ENCODE results near the gene THAP6. TPM values are rescaled to one million over a fixed set of nuclear protein-coding genes. Genes with fewer than 3 reads are reported as not detected.
"Not testable (repeated sequence)": the region's sequence is repeated elsewhere in the genome, so short reads cannot be mapped to it uniquely, and the experiment has no call there.

The THAP6 gene
- total RNA-seq, 4 donors from 2014 or later = 13.0 to 45.0 (median 17.0) TPM

DNA sequence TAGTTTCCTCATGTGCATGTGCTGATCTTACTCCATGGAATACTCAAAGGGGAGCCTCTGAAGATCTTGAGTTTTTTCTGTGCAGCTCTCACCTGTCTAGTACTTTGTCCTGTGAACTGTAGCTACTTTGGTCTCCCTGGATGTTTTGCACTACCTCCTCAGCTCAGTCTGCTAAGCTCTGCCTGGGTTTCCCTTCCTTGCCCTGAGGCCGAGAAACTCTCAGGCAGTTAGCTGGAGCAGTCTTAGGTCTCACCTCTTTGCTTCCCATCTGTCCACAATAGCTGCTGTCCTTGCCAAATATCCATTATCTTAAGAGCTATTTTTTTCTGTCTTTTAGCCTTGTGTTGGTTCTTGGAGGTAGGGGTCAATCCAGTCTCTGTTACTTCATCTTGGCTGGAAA is 11.6 kb downstream of the THAP6 start:
- H3K36me3 ChIP-seq = peaks cover 70% of the 10 kb centered on the region

DNA sequence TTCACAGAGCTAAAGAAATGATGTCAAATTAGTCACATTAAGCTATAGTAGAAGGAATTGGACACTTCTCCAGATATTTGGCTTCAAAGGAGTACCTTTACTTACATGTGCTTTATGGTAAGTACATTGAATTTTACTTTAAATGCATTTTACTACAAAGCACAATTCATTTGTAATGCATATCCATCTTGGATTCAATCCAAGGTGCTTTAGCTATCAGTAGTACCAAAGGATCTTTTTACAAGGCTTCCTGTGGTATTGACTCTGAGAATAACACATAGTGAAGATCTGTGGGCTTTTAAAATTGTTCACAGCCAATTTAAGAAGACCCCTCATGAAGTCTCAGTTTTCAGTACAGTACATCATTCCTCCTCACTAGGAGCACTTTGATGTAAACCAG is 13.2 kb downstream of the THAP6 start:
- Histone ChIP-seq H3K36me3 (peaks cover 76% of the 10 kb centered on the region), H3K4me3 (no peak overlapping the region), H3K9me3 (peaks cover 2% of the 10 kb centered on the region), H3K4me1 (no peaks in the 10 kb centered on the region), H3K27me3 (no peaks in the 10 kb centered on the region), H3K27ac (no peak overlapping the region)
- TF ChIP-seq POLR2A (IDR thresholded peaks at IDR 0.05) = no peak
- TF ChIP-seq CTCF (IDR thresholded peaks at IDR 0.05) = no peak
- no peak for TF ChIP-seq POLR2AphosphoS5 (IDR thresholded peaks at IDR 0.05)
- no peak for TF ChIP-seq EP300 (IDR thresholded peaks at IDR 0.05)
- DNase-seq (ENCODE audit: low spot score in 2 of 2) = no peak

More for the DNA sequence above, 11.6 kb downstream of the THAP6 start:
- DNase-seq (ENCODE audit: low spot score in 2 of 2) = no peak
- Histone ChIP-seq H3K9me3 (no peaks in the 10 kb centered on the region), H3K4me3 (no peak overlapping the region), H3K27ac (no peak overlapping the region), H3K27me3 (no peaks in the 10 kb centered on the region), H3K4me1 (no peaks in the 10 kb centered on the region)
- 96% methylated on average over 1 of the region's 1 CpG for WGBS
- TF ChIP-seq EP300 (IDR thresholded peaks at IDR 0.05) = no peak
- TF ChIP-seq POLR2A (IDR thresholded peaks at IDR 0.05) = no peak
- no peak for TF ChIP-seq POLR2AphosphoS5 (IDR thresholded peaks at IDR 0.05)
- no peak for TF ChIP-seq CTCF (IDR thresholded peaks at IDR 0.05)

DNA sequence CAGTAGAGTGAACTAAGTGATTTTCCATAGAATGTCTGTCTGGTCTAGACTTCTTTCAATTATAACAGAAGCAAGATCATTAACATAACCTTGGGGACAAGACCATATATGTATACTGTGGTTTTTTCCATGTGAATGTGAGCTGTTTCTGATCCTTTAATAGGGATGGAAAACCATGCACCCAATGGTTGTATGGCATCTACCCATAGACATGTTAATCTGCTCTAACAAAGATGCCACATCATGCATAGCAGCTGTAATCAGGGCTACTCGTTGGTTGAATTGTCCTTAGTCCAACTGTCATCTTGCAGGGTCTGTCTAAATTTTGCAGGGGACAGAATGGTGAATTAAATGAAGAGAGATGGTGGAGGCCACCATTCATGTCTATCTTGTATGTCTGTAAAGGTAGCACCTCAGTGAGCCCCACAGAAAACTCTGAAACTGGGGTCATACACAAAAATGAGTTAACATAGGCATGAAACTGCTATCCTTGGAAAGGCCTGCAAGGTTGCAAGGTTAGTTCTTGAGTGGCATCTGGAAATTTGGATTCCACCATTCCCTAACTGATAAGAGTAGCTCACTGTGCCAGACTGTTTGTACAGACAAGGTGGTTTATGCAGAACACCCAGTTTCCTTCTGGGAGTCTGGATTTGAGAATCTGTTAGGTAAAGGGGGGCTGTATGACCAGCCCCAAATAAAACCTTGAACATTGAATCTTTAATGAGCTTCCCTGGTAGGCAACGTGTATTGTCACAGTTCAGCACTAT is 16.5 kb downstream of the THAP6 start:
- TF ChIP-seq POLR2A (IDR thresholded peaks at IDR 0.05) = no peak
- no peak for TF ChIP-seq EP300 (IDR thresholded peaks at IDR 0.05)
- TF ChIP-seq POLR2AphosphoS5 (IDR thresholded peaks at IDR 0.05) = no peak
- TF ChIP-seq CTCF (IDR thresholded peaks at IDR 0.05) = no peak
- Histone ChIP-seq H3K4me3 (no peak overlapping the region), H3K36me3 (peaks cover 71% of the 10 kb centered on the region), H3K27ac (no peak overlapping the region), H3K4me1 (no peaks in the 10 kb centered on the region), H3K9me3 (peaks cover 9% of the 10 kb centered on the region), H3K27me3 (no peaks in the 10 kb centered on the region)
- DNase-seq (ENCODE audit: low spot score in 2 of 2) = no peak
- WGBS = 97% methylated on average over 2 of the region's 2 CpGs

DNA sequence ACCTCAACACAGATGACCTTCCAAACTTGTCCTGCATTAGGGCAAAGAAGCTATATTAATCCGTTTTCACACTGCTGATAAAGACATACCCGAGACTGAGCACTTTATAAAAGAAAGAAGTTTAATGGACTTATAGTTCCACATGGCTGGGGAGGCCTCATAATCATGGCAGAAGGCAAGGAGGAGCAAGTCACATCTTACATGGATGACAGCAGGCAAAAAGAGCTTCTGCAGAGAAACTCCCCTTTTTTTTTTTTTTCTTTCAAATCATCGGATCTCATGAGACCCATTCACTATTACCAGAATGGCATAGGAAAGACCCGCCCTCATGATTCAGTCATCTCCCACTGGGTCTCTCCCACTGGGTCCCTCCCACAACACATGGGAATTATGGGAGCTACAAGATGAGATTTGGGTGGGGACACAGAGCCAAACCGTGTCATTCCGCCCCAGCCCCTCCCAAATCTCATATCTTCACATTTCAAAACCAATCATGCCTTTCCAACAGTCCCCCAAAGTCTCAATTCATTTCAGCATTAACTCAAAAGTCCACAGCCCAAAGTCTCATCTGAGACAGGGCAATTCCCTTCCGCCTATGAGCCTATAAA is 17.4 kb downstream of the THAP6 start:
- not testable (repeated sequence) for DNase-seq (ENCODE audit: low spot score in 2 of 2); H3K4me3 ChIP-seq; H3K27me3 ChIP-seq; H3K9me3 ChIP-seq; H3K4me1 ChIP-seq; H3K27ac ChIP-seq
- 98% methylated on average over 7 of the region's 7 CpGs for WGBS
- H3K36me3 ChIP-seq = peaks cover 63% of the 10 kb centered on the region

- 94% methylated on average over 4 of the region's 4 CpGs for WGBS
- H3K4me1 ChIP-seq; DNase-seq (ENCODE audit: low spot score in 2 of 2); H3K4me3 ChIP-seq; H3K9me3 ChIP-seq; H3K27me3 ChIP-seq; H3K27ac ChIP-seq: not testable (repeated sequence)
- peaks cover 47% of the 10 kb centered on the region for H3K36me3 ChIP-seq
Measured at GRCh38 chr4:75533339-75533887, 19.1 kb downstream of the THAP6 start.

GRCh38 chr4:75533926-75534325 is 19.7 kb downstream of the THAP6 start:
- H3K9me3 ChIP-seq; H3K4me1 ChIP-seq; H3K27me3 ChIP-seq; H3K4me3 ChIP-seq; DNase-seq (ENCODE audit: low spot score in 2 of 2); H3K27ac ChIP-seq: not testable (repeated sequence)
- H3K36me3 ChIP-seq = peaks cover 42% of the 10 kb centered on the region

- WGBS = 82% methylated on average over 6 of the region's 6 CpGs
- H3K27me3 ChIP-seq; H3K4me1 ChIP-seq; H3K27ac ChIP-seq; H3K4me3 ChIP-seq; H3K9me3 ChIP-seq; DNase-seq (ENCODE audit: low spot score in 2 of 2): not testable (repeated sequence)
- peaks cover 17% of the 10 kb centered on the region for H3K36me3 ChIP-seq
Measured at GRCh38 chr4:75537308-75537707, 23.0 kb downstream of the THAP6 start.

All from suprapubic skin (tissue), 4 donors.